OCI-LY7 (cell line): ENCODE measurements around the gene RABL3.

Source experiments
- EZH2phosphoT487 ChIP-seq: fragments of 200-600 bp; sonication (generic); IDR thresholded peaks from 2 replicates; pipeline ENCODE4 v1.6.1; 2018; ENCODE audit warnings: low read depth, borderline replicate concordance, mild to moderate bottlenecking, mixed run types, antibody characterized with exemption, low read length, moderate library complexity, mixed read lengths
- TF ChIP-seq, protein P1 (sequence below): fragments of 200-600 bp; sonication (generic); conservative IDR thresholded peaks from 2 replicates; pipeline ENCODE4 v1.5.1; 2014; ENCODE audit warnings: mild to moderate bottlenecking, antibody characterized with exemption, low read length, moderate library complexity, mixed read lengths

DNA sequence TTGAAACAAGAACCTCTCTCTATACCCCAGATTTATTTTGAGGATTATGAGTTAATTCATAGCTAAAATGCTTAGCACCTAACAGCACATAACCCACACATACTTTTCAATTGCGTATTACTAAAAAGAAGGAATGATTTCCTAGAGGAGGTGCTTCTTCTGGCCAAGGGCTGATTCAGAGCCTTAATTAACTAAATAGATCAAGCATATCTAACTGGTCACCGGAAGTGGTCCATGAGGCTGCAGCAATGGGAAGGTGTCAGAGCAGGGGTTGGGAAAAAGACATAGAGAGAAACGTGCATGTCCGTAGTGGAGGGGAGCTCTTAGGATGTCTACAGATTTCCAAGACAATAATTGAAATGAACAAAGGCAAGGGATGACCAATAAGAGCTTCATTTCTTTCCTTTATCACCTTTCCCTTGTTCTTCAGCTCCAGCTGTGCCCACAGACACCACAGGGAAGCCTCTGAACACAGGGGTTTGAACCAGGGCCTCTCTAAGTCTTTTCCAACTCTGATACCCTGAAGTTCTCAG, 60.7 kb downstream of the RABL3 start:
- TF ChIP-seq, protein P1, sequence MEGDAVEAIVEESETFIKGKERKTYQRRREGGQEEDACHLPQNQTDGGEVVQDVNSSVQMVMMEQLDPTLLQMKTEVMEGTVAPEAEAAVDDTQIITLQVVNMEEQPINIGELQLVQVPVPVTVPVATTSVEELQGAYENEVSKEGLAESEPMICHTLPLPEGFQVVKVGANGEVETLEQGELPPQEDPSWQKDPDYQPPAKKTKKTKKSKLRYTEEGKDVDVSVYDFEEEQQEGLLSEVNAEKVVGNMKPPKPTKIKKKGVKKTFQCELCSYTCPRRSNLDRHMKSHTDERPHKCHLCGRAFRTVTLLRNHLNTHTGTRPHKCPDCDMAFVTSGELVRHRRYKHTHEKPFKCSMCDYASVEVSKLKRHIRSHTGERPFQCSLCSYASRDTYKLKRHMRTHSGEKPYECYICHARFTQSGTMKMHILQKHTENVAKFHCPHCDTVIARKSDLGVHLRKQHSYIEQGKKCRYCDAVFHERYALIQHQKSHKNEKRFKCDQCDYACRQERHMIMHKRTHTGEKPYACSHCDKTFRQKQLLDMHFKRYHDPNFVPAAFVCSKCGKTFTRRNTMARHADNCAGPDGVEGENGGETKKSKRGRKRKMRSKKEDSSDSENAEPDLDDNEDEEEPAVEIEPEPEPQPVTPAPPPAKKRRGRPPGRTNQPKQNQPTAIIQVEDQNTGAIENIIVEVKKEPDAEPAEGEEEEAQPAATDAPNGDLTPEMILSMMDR = no peak
- no peak for TF ChIP-seq EZH2phosphoT487
